ENCODE data around the gene TFB1M.
"Not testable (repeated sequence)": the region's sequence is repeated elsewhere in the genome, so short reads cannot be mapped to it uniquely, and the experiment has no call there.

Gene TFB1M

GRCh38 chr6:155235087-155235486 lies 79.2 kb downstream of the TFB1M start:
- no peak for DNase-seq (ENCODE audit: low spot score)

GRCh38 chr6:155234687-155235086 lies 79.6 kb downstream of the TFB1M start:
- no peak for DNase-seq (ENCODE audit: low spot score)

- no peak for DNase-seq (ENCODE audit: low spot score)
Observed at GRCh38 chr6:155234167-155234566, 80.1 kb downstream of the TFB1M start.

GRCh38 chr6:155232848-155233247 lies 81.4 kb downstream of the TFB1M start:
- no peak for DNase-seq (ENCODE audit: low spot score)

GRCh38 chr6:155230975-155231374 lies 83.3 kb downstream of the TFB1M start:
- not testable (repeated sequence) for DNase-seq (ENCODE audit: low spot score)

- no peak for DNase-seq (ENCODE audit: low spot score)
Observed at GRCh38 chr6:155228546-155229166, 85.6 kb downstream of the TFB1M start.

GRCh38 chr6:155227046-155227445 lies 87.2 kb downstream of the TFB1M start:
- no peak for DNase-seq (ENCODE audit: low spot score)

- no peak for DNase-seq (ENCODE audit: low spot score)
Observed at GRCh38 chr6:155224618-155225017, 89.7 kb downstream of the TFB1M start.

- no peak for DNase-seq (ENCODE audit: low spot score)
Observed at GRCh38 chr6:155223646-155224451, 90.4 kb downstream of the TFB1M start.

GRCh38 chr6:155222506-155222905 lies 91.8 kb downstream of the TFB1M start:
- DNase-seq (ENCODE audit: low spot score), result no peak

- no peak for DNase-seq (ENCODE audit: low spot score)
Observed at GRCh38 chr6:155221086-155221485, 93.2 kb downstream of the TFB1M start.

GRCh38 chr6:155219858-155220301 lies 94.4 kb downstream of the TFB1M start:
- DNase-seq (ENCODE audit: low spot score), result no peak

- no peak for DNase-seq (ENCODE audit: low spot score)
Observed at GRCh38 chr6:155219299-155219698, 95.0 kb downstream of the TFB1M start.

GRCh38 chr6:155218711-155219110 lies 95.6 kb downstream of the TFB1M start:
- DNase-seq (ENCODE audit: low spot score), result not testable (repeated sequence)

GRCh38 chr6:155216312-155217046 lies 97.8 kb downstream of the TFB1M start:
- no peak for DNase-seq (ENCODE audit: low spot score)

- DNase-seq (ENCODE audit: low spot score), result no peak
Observed at GRCh38 chr6:155215906-155216305, 98.4 kb downstream of the TFB1M start.

GRCh38 chr6:155213611-155214372 lies 100.5 kb downstream of the TFB1M start:
- no peak for DNase-seq (ENCODE audit: low spot score)

GRCh38 chr6:155212616-155213380 lies 101.5 kb downstream of the TFB1M start:
- no peak for DNase-seq (ENCODE audit: low spot score)

GRCh38 chr6:155212106-155212505 lies 102.2 kb downstream of the TFB1M start:
- no peak for DNase-seq (ENCODE audit: low spot score)

GRCh38 chr6:155207223-155207622 lies 107.1 kb downstream of the TFB1M start:
- DNase-seq (ENCODE audit: low spot score), result no peak
